SK-N-SH (cell line): ENCODE measurements around the gene PIF1. TPM values are rescaled to one million over a fixed set of nuclear protein-coding genes. Genes with fewer than 3 reads are reported as not detected.
A peak's percentile ranks its signal among the peaks of the same experiment; 100 is the strongest.

ENCODE experiments used
- CTCF ChIA-PET: fragments of 300-600, 350-600 bp; formaldehyde crosslinking; extraction: SDS; loops from one replicate; lab custom pipeline; 2021; lab: Yijun Ruan, JAX
- POLR2A ChIA-PET: fragments of 350-600 bp; sonication (Branson Sonifier 250); formaldehyde crosslinking; extraction: SDS; loops from one replicate; lab custom pipeline; 2020; ENCODE audit warnings: antibody characterized with exemption, inconsistent platforms; lab: Yijun Ruan, JAX
- DNase-seq: peaks from one replicate; pipeline ENCODE4 v3.0.0; 2012
- H2AFZ ChIP-seq: fragments of 200-600 bp; sonication (generic); 2 replicates; pipeline ENCODE4 v1.8.1; 2016; ENCODE audit warnings: antibody characterized with exemption, mild to moderate bottlenecking, low read depth
- H3F3A ChIP-seq: fragments of 200-600 bp; sonication (generic); replicated peaks from 2 replicates; pipeline ENCODE3; 2016; ENCODE audit warnings: antibody characterized with exemption, mild to moderate bottlenecking; ENCODE audit not compliant: insufficient read depth
- H3K27ac ChIP-seq, 2 experiments: fragments of 200-500 bp in 1 of 2; fragments of 200-600 bp in 1 of 2; sonication (Bioruptor generic) in 1 of 2; sonication (generic), shearing (Covaris generic) in 1 of 2; 2 replicates each; pipeline versions ENCODE4 v1.5.1 to v1.6.1; 2014 to 2016; ENCODE audit warnings: low read depth in 2 of 2, inconsistent platforms in 1 of 2, low read length in 1 of 2, mild to moderate bottlenecking in 1 of 2, mixed read lengths in 1 of 2
- H3K27me3 ChIP-seq: fragments of 200-600 bp; sonication (generic), shearing (Covaris generic); 2 replicates; pipeline ENCODE4 v1.6.1; 2016; ENCODE audit warnings: mixed run types; ENCODE audit not compliant: insufficient read depth
- H3K36me3 ChIP-seq, 2 experiments: fragments of 200-500 bp in 1 of 2; fragments of 200-600 bp in 1 of 2; sonication (Bioruptor generic) in 1 of 2; sonication (generic) in 1 of 2; replicated peaks in 1 of 2; 2 replicates each; pipeline versions ENCODE3 to v1.5.1; 2014 to 2016; ENCODE audit warnings: low read length in 1 of 2, mild to moderate bottlenecking in 1 of 2; ENCODE audit not compliant: insufficient read depth in 2 of 2, control insufficient read depth in 1 of 2
- H3K4me1 ChIP-seq, 2 experiments: fragments of 200-500 bp in 1 of 2; fragments of 200-600 bp in 1 of 2; sonication (Bioruptor generic) in 1 of 2; sonication (generic), shearing (Covaris generic) in 1 of 2; 2 replicates each; pipeline versions ENCODE4 v1.5.1 to v1.6.1; 2014 to 2016; ENCODE audit warnings: low read depth in 1 of 2, low read length in 1 of 2, mixed run types in 1 of 2; ENCODE audit not compliant: insufficient read depth in 2 of 2, control insufficient read depth in 1 of 2
- H3K4me2 ChIP-seq: fragments of 200-600 bp; sonication (generic), shearing (Covaris generic); 2 replicates; pipeline ENCODE4 v1.6.1; 2017; ENCODE audit warnings: mixed run types
- H3K4me3 ChIP-seq, 2 experiments: fragments of 200-500 bp in 1 of 2; fragments of 200-600 bp in 1 of 2; sonication (Bioruptor generic) in 1 of 2; sonication (generic), shearing (Covaris generic) in 1 of 2; 2 replicates each; pipeline versions ENCODE4 v1.5.1 to v1.8.1; 2014 to 2016; ENCODE audit warnings: low read depth in 2 of 2, inconsistent platforms in 1 of 2, low read length in 1 of 2, mild to moderate bottlenecking in 1 of 2, mixed read lengths in 1 of 2, moderate library complexity in 1 of 2
- H3K79me2 ChIP-seq: fragments of 200-600 bp; sonication (generic); 2 replicates; pipeline ENCODE4 v1.8.1; 2017; ENCODE audit warnings: mild to moderate bottlenecking; ENCODE audit not compliant: insufficient read depth
- H3K9ac ChIP-seq: fragments of 200-600 bp; sonication (generic); 2 replicates; pipeline ENCODE4 v1.6.1; 2017; ENCODE audit warnings: mixed run types
- H3K9me2 ChIP-seq: fragments of 200-600 bp; sonication (generic); 2 replicates; pipeline ENCODE4 v1.6.1; 2017; ENCODE audit warnings: mixed run types
- H3K9me3 ChIP-seq: fragments of 200-600 bp; sonication (generic); 2 replicates; pipeline ENCODE4 v1.6.1; 2017; ENCODE audit warnings: mixed run types, mild to moderate bottlenecking, moderate library complexity
- H4K20me1 ChIP-seq: fragments of 200-600 bp; sonication (generic); 2 replicates; pipeline ENCODE4 v1.6.1; 2017; ENCODE audit warnings: mild to moderate bottlenecking, mixed run types; ENCODE audit not compliant: insufficient read depth
- CHD2 ChIP-seq: fragments of 150-350 bp; IDR thresholded peaks from 2 replicates; pipeline ENCODE4 v1.6.1; 2018; ENCODE audit warnings: low read length; ENCODE audit not compliant: partially characterized antibody
- CTCF ChIP-seq: fragments of 200-600 bp; sonication (generic); IDR thresholded peaks from 2 replicates; pipeline ENCODE4 v1.6.1; 2017; ENCODE audit warnings: antibody characterized with exemption, mild to moderate bottlenecking, moderate library complexity
- EP300 ChIP-seq, 2 experiments: IDR thresholded peaks; 2 replicates each; pipeline versions ENCODE4 v1.4.0 to v1.6.1; 2012; ENCODE audit warnings: borderline replicate concordance in 1 of 2, low read depth in 1 of 2, low read length in 1 of 2
- FOSL2 ChIP-seq: IDR thresholded peaks from 2 replicates; pipeline ENCODE4 v1.4.0; 2012; ENCODE audit warnings: low read depth, mild to moderate bottlenecking, moderate library complexity, borderline replicate concordance
- FOXM1 ChIP-seq: IDR thresholded peaks from 2 replicates; pipeline ENCODE4 v1.4.0; 2012; ENCODE audit warnings: low read depth, mild to moderate bottlenecking
- GABPA ChIP-seq: IDR thresholded peaks from 2 replicates; pipeline ENCODE4 v1.4.0; 2012; ENCODE audit warnings: low read depth, mild to moderate bottlenecking
- GATA2 ChIP-seq: sonication (generic); formaldehyde crosslinking; IDR thresholded peaks from 2 replicates; pipeline ENCODE4 v1.5.0; 2020; ENCODE audit warnings: mild to moderate bottlenecking, missing genetic modification reagents
- IRF3 ChIP-seq: fragments of 150-350 bp; IDR thresholded peaks from 2 replicates; pipeline ENCODE4 v1.6.1; 2016; ENCODE audit warnings: mild to moderate bottlenecking, low read depth, low read length
- JUND ChIP-seq: IDR thresholded peaks from 2 replicates; pipeline ENCODE4 v1.4.0; 2012
- MEF2A ChIP-seq: IDR thresholded peaks from 2 replicates; pipeline ENCODE4 v1.4.0; 2012; ENCODE audit warnings: low read depth, borderline replicate concordance
- NFIC ChIP-seq: IDR thresholded peaks from 2 replicates; pipeline ENCODE4 v1.4.0; 2012; ENCODE audit warnings: borderline replicate concordance
- NRF1 ChIP-seq: IDR thresholded peaks from 2 replicates; pipeline ENCODE4 v1.6.1; 2012; ENCODE audit warnings: low read depth, mild to moderate bottlenecking, low read length
- PBX3 ChIP-seq: IDR thresholded peaks from 2 replicates; pipeline ENCODE4; 2012
- RCOR1 ChIP-seq: fragments of 150-350 bp; IDR thresholded peaks from 2 replicates; pipeline ENCODE4 v1.6.1; 2017; ENCODE audit warnings: antibody characterized with exemption, low read length
- REST ChIP-seq: IDR thresholded peaks from 2 replicates; pipeline ENCODE4 v1.6.1; 2012; ENCODE audit warnings: mild to moderate bottlenecking, low read depth, low read length, moderate library complexity
- RXRA ChIP-seq: IDR thresholded peaks from 2 replicates; pipeline ENCODE4 v1.4.0; 2012; ENCODE audit warnings: low read depth, mild to moderate bottlenecking, borderline replicate concordance
- SIN3A ChIP-seq: IDR thresholded peaks from 2 replicates; pipeline ENCODE4 v1.6.1; 2012; ENCODE audit warnings: low read depth, mild to moderate bottlenecking, low read length, moderate library complexity, borderline replicate concordance
- SMC3 ChIP-seq: IDR thresholded peaks from 2 replicates; pipeline ENCODE4 v1.6.1; 2012; ENCODE audit warnings: low read depth, low read length, improper control_type of control experiment
- TAF1 ChIP-seq: IDR thresholded peaks from 2 replicates; pipeline ENCODE4 v1.6.1; 2012; ENCODE audit warnings: low read depth, mild to moderate bottlenecking, low read length, moderate library complexity, borderline replicate concordance
- TCF12 ChIP-seq: IDR thresholded peaks from 2 replicates; pipeline ENCODE4 v1.4.0; 2012
- TEAD4 ChIP-seq: IDR thresholded peaks from 2 replicates; pipeline ENCODE4 v1.4.0; 2012; ENCODE audit warnings: mild to moderate bottlenecking, borderline replicate concordance; ENCODE audit not compliant: insufficient read depth
- YY1 ChIP-seq: IDR thresholded peaks from 2 replicates; pipeline ENCODE4 v1.4.0; 2012; ENCODE audit warnings: low read depth, mild to moderate bottlenecking
- ZBTB33 ChIP-seq: IDR thresholded peaks from 2 replicates; pipeline ENCODE4 v1.4.0; 2012; ENCODE audit warnings: low read depth, borderline replicate concordance
- WGBS: methylation state at CpG from one replicate; pipeline ENCODE4 v1.1.6; 2017; ENCODE audit warnings: low lambda C conversion rate; 5-methylcytosine and 5-hydroxymethylcytosine counted together
- polyA plus RNA-seq, 3 experiments: library from polyadenylated mRNA; depleted of rRNA; stranded (reverse); fragments of >200 nt; gene quantifications; 2 replicates each; pipeline ENCODE4 v1.2.3, GENCODE V29; 2012

Gene PIF1
- polyA plus RNA-seq, 1 of the 3 experiments (the other 2 are of a cell fraction), result 12.4 TPM

GRCh38 chr15:64841344-64842095 is 16.1 kb upstream of the PIF1 start, which contains the start of gene PLEKHO2:
TSS of gene PLEKHO2 (plus strand) at chr15:64841915. CDS start at chr15:64842017, 102 bp downstream.
- Histone ChIP-seq H3K4me1 (peaks cover 29 to 43% of the 10 kb centered on the region in 2 experiments), H4K20me1 (peaks cover 12% of the 10 kb centered on the region; the same call in 1 of the 2 replicates), H3K4me3 (peak within 1 kb of the TSS; percentile 78 to 87), H3K9ac (peak within 1 kb of the TSS; percentile 85), H3K27me3 (no peaks in the 10 kb centered on the region), H2AFZ (peak within 1 kb of the TSS; percentile 94), H3K36me3 (no peaks in the 10 kb centered on the region), H3K9me2 (no peaks in the 10 kb centered on the region), H3K27ac (peak within 1 kb of the TSS; percentile 86 to 88), H3K4me2 (peak within 1 kb of the TSS; percentile 99), H3K9me3 (no peaks in the 10 kb centered on the region), H3F3A (peaks cover 3% of the 10 kb centered on the region), H3K79me2 (peaks cover 47% of the 10 kb centered on the region)
- ChIA-PET CTCF (interaction anchor here (0.6 to 1.8 kb wide), 7 partner anchors 10 to 110 kb away, joined by 3 to 8 read pairs (median 4); no protein-coding TSS in a partner anchor), POLR2A (interaction anchor here (0.8 to 1.6 kb wide), 7 partner anchors 16 to 70 kb away, joined by 3 to 20 read pairs (median 4); partner anchors contain the start of genes ANKDD1A and PIF1)
- WGBS, result 0% methylated on average over 25 of the region's 75 CpGs
- peak; percentile 97 for DNase-seq
- TF ChIP-seq TCF12 (no peak), GATA2 (CRISPR knock-in tag) (no peak), GABPA (peak; percentile 56), CHD2 (no peak), NRF1 (no peak), FOXM1 (no peak), MEF2A (no peak), TEAD4 (no peak), FOSL2 (no peak), JUND (no peak), SMC3 (no peak; the same call in 1 of the 2 replicates), TAF1 (peak; percentile 87), PBX3 (peak; percentile 18; the same call in 1 of the 2 replicates), NFIC (0 out of 2 replicates have a peak, but pooled peaks have one; percentile 17), RXRA (no peak), EP300 (IDR thresholded peaks at IDR 0.05; ENCODE audit: borderline replicate concordance in 1 of 2, low read depth in 1 of 2, low read length in 1 of 2) (peak in 1 of 2 experiments; percentile 15; a peak in 1 of 4 replicates), REST (no peak), SIN3A (no peak), YY1 (no peak), ZBTB33 (0 out of 2 replicates have a peak, but pooled peaks have one; percentile 36), RCOR1 (no peak), IRF3 (no peak), CTCF (peak; percentile 22; the same call in 1 of the 2 replicates)
